Astrocyte of the spinal cord (primary cell): ENCODE results near the gene RANBP17.
A peak's percentile ranks its signal among the peaks of the same experiment; 100 is the strongest.

Source experiments
- DNase-seq: peaks from one replicate; pipeline ENCODE4 v3.0.0; 2011; ENCODE audit warnings: low read depth, low spot score
- H3K4me3 ChIP-seq: 2 replicates; pipeline ENCODE4 v1.5.1; 2011; ENCODE audit warnings: low read depth, mild to moderate bottlenecking, low read length, moderate library complexity
- CTCF ChIP-seq: IDR thresholded peaks from 2 replicates; pipeline ENCODE4 v1.5.1; 2012; ENCODE audit warnings: low read depth, mild to moderate bottlenecking, low read length, inconsistent platforms
- in situ Hi-C: cut with HindIII; loops from 2 replicates; pipeline ENCODE4 v1.10.0; 2017; ENCODE audit warnings: low sequenced_read_pairs

The RANBP17 gene

GRCh38 chr5:171080186-171080938, 218.5 kb downstream of the RANBP17 start:
- TF ChIP-seq CTCF, result no peak
- DNase-seq, result no peak
- in situ Hi-C loops, result no loop called here
- H3K4me3 ChIP-seq, result no peak overlapping the region

DNA sequence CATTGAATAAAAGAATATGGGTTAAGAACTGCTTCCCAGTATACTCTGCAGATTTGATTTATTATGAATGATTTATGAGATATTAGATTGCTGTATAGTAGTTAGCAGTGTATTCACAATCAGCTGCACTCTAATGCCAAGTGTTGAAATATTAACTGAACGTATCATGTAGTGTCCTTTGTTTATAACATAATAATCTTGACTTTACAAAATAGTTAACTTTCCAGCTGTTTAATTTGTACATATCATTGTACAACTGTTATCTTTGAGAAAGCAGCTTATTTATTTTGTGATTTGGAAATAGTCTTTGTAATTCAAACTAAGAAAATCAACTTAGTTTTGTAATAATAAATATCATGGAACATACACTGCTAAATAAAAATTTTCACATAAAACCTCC, 219.5 kb downstream of the RANBP17 start:
- TF ChIP-seq CTCF, result no peak
- no peak overlapping the region for H3K4me3 ChIP-seq
- DNase-seq, result no peak
- in situ Hi-C loops, result no loop called here

- no peak overlapping the region for H3K4me3 ChIP-seq
- DNase-seq, result peak; percentile 67
- in situ Hi-C loops, result no loop called here
- TF ChIP-seq CTCF, result no peak
These were observed 230.4 kb downstream of the RANBP17 start for GRCh38 chr5:171092194-171092593.

- in situ Hi-C loops, result no loop called here
- no peak for TF ChIP-seq CTCF
- DNase-seq, result no peak
- H3K4me3 ChIP-seq, result no peak overlapping the region
These were observed 231.8 kb downstream of the RANBP17 start for GRCh38 chr5:171093598-171093997.

- no peak overlapping the region for H3K4me3 ChIP-seq
- in situ Hi-C loops, result no loop called here
- DNase-seq, result no peak
- no peak for TF ChIP-seq CTCF
These were observed 232.5 kb downstream of the RANBP17 start for GRCh38 chr5:171094356-171094755.

- no peak overlapping the region for H3K4me3 ChIP-seq
- no peak for TF ChIP-seq CTCF
- in situ Hi-C loops, result no loop called here
- DNase-seq, result no peak
These were observed 241.2 kb downstream of the RANBP17 start for GRCh38 chr5:171102877-171103610.
